Activated effector memory CD4-positive, alpha-beta T cell treated with anti-CD3 and anti-CD28 coated beads, Interleukin-2, amount 50 U/mL, for 16 hours (primary cell): ENCODE measurements around the gene STK39.

ENCODE experiments used
- DNase-seq: peaks from one replicate; pipeline ENCODE4 v3.0.0-alpha.2; 2020

STK39 gene

DNA sequence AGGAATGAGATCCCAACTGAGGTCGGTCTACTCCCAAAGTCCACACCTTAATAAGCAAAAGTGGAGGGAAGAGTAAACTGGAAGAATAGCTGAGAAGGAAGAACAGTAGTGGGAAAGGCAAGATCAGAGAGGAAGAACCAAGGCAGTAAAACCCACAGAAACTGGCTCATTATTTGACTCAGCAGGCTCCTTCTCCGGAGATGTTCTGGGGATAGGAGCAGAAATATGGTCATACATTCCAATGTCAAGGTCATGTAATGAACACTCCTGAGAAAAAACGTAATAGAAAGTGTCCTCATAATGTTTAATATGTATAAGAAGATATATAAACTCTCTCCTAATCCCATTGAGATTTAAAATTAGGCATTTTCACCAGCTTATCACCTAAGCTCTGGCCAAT is 39.5 kb downstream of the STK39 start:
- no peak for DNase-seq

DNA sequence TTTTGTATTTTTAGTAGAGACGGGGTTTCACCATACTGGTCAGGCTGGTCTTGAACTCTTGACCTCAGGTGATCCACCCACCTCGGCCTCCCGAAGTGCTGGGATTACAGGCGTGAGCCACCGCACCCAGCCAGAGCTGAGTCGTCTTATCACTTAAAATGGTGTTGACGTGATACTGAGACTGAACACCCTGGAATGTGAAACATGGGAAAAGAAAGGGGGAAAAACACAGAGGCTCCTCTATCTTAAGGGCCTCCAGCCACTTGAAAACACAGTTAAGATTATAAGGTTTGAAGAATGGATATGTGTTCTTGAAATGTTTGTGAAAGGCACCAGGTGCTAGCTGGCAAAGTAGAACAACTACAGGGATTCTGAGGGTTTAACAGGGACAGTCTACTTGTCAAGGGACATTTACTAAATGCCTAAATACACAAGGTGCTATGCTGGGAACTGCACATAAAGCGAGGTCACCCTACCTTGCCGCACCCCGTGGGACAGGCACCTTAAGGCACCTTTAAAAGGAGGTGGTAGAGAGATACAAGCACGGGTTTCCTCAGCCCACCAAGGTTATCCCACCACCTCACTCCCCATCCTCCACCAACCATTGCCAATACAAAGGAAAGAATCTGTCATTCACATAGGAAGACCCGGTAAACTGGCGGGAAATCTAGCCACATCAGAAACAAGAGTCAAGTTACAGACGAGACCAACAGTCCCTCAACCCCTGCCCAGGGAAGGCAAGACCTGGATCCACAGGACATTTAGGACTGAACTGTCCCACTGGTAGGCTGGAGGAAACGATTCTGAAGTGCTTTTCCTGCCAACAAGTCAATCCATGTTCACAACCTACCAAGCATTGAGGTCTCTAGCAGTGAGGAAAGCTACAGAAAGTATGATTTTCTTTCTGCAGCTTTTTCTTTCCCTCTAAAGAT is 43.4 kb downstream of the STK39 start:
- DNase-seq = no peak

DNA sequence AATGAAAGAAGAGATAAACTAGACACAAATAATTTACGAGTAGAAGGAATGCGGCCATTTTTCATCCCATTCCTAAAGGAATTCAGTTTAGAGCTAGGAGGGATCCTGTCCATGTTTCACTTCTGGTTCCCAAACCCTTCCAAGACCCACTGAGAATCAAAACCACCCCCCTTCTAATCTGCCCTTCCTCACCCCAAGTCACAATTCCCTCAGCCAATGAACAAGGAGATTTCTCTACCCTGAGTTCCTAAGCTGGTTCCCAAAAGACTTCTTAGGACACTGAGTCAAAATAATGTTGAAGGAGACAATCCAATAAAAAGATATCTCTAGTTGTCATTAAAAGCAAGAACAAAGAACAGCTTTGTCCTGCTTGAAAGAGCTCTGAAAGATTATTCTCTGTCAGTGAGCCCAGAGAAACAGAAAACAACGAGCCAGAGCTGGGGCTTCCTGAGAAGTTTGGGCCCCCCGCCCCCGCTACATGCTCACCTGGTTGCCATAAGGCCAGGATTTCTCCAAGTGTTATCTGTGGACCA is 45.7 kb downstream of the STK39 start:
- no peak for DNase-seq

DNA sequence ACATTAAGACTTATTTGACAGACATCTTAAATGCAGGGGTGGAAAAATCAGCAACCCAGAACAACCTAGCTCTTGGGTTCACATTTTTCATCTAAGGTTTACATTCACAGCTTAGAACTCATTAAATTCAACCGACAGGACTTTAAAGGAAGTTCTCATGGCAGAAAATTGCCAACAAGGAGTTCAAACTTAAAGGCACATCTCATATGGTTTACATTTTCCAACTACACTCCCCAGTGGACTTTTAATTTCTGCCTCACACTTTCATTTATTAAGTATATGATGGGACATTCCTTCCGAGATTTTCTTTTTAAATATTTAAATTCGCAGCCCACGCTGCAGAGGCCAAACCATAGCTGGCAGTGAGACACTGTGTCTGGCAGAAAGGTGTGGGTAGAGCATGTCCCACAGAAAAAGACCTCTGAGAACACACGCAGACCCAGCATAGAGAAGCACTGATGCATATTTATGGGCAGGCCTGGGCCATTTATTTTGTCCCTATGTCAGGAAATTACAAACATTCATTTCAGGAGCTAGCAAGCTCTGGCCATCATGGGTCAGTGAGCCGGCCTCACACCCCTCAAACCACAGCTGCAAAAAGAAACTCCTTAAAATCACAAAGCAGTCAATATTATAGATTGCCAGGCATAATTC is 46.3 kb downstream of the STK39 start:
- no peak for DNase-seq

DNA sequence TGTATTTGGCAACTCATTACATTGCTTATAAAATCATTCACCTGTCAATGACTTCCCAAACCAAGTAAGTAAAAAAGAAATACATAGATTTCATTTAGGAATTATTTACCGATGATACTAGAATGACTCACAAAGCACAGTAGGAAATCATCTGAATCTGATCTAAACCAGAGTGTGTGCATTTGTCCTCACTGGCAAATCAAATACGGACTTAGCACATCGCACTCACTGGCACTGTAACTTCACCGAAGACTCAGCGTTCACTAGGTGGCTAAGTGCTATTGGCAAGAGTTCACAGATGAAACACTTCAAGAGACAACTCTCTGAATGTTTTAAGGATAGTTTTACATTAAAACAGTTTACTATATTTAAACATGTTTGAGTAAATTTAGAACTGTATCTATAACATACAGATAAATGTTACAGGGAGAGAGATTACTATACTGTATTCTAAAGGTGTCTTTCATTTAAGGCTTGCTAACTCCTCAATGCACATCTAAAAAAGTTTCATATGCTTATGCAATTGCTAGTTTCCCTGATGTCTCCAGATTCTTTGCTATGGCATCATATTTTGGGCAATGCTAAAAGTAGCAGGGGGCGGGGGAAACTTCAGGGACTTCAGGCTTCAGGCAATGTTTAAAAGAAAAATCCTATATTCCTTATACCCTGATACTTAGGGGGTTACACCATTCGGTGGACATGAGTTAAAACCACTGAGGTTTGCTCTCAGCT is 48.8 kb downstream of the STK39 start:
- DNase-seq = no peak

DNA sequence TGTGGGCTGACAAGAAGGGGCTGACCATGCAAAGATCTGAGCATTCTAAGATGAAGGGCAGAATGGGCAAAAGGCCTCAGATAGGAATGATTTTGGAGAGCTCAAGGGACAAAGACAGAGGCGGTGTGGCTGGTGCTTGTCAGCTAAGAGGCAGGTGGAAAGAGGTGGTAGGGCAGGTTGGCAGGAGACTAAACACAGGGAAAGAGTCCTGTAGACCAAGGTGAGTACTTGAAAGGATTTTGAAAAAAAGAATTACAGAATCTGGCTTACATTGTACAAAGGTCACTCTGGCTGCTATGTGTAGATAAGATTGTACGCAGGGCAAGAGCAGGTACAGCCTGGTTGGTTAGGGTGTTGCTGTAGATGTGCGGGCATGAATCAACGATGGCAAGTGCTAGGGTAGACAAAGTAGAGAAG is 50.6 kb downstream of the STK39 start:
- DNase-seq = no peak

DNA sequence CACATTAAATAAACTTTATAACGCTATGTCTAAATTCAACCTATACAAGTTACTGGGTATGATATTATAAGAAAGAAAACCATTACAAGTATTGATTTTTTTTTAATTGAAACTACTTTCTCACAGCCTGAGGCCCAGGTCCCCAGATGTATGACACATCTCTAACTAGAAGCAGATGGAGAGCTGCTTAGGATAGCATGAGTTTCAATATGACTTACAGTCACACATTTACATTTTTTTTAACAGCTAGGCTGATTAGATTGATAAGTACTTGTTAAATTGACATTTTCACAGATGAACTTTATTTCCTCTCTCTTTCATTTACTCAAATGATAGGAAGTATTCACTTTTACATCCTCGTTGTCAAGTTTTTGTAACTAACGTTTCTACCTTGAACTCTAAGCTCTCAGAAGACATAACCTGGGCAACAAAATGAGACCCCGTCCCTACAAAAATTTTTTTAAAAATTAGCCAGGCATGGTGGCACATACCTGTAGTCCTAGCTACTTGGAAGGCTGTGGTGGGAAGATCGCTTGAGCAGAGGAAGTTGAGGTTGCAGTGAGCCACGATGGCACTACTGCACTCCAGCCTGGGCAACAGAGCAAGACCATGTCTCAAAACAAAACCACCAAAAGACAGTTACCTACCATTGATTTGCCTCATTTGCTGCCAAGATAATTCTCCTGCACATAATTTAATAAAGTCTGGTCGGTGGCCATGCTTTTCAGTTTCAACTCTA is 52.4 kb downstream of the STK39 start:
- peak; percentile 71 for DNase-seq

DNA sequence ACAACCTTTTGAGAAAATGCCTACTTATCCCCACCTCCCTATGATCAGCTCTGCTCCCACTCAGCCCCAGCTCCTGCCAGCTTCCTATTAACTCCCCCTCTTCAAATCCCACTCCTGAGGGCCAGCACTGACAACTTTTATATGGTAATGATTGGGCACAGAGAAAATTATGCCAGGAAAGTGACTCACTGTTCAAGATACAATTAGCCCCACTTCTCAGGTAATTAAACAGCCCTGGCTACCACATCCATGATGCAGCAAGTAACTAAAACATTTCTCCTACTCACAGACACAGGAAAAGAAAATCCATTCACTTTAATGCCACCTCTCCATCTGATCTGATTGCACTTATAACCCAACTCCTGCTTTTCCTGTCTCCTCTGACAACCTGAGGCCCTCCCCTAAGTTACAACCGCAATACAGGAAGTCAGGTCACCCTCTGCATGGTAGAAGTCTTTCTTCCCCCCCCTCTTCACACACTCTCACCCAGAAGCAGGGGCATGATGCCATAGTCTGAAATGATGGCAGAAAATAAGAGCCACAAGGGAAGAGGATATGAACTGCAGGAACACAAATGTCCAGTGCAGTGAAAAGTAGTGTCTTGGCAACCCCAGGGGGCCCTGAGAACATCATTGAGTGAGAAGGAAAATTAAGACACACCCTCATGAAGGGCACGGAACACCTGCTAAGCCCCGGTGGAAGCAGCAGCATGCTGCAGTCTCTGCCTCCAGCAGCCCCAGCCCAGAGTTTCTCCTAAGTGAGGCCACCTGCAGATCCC is 54.4 kb downstream of the STK39 start:
- peak; percentile 67 for DNase-seq

DNA sequence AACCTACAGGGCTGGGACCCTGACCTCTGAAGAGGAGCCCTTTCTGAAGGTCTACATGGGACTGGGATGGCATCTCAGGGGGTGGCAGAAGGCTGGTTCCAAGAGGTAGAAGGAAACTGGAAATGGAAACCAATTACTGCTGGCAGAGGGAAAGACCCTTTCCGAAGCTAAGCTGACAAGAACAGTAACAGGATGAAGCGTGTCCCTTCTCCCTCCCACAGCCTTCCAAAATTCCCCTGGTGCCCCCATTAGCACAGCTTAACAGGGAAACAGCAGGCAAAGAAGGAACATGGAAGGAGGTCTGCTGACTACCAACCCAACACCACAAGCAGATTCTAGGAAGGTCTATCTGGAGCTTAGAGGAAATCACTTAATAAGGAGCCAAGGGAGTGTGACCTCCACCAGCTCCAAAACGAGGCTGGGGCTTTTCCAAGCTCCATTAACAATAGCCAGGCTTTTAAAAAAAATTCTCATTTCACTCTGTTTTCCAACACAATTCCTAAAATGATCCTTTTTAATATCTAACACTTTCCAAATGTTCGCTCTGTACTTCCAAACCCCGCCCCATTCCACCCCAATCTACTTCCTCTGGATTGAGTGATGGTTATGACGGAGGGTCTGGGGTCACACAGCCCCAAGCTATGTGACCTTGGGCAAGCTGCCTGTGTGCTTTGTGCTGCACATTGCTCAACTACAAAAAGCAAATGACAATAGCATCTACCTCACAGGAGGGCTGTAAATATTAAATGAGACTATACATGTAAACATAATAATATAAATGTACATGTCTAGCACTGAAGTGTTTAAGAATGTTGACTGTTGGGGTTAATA is 55.2 kb downstream of the STK39 start:
- DNase-seq = no peak

DNA sequence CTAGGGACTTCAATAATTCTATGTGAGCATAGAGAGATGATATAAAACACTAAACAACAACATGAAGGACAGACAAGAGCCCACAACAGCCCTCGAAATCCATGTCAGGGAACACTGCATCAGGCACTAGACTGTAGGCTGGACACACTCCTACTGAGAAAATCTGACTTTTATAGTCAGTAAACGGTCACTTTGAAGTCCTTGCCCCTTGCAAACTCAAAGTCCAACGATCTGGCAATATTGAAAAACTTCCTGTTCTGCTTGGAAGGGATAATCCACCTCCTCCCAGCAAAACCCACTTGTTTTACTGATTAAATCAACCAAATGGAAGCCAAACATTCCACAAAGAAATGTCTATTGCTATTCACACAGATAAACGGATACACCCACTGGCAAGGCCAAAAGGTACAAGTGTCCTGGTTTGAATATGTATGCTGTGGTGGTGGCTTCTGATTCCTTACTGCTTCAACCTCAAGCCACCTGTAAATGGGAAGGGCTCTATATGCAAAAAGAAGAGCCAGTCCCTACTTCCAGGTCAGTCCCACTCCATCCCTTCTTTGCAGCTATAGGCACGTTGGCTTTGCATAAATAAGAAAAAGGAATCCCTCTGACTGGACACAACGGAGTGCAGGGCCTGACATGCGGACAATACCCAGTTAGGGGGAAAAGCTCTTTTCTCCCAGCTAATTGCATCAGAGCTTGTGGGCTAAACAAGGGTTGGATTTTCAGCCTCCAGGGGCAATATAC is 56.6 kb downstream of the STK39 start:
- DNase-seq = no peak

DNA sequence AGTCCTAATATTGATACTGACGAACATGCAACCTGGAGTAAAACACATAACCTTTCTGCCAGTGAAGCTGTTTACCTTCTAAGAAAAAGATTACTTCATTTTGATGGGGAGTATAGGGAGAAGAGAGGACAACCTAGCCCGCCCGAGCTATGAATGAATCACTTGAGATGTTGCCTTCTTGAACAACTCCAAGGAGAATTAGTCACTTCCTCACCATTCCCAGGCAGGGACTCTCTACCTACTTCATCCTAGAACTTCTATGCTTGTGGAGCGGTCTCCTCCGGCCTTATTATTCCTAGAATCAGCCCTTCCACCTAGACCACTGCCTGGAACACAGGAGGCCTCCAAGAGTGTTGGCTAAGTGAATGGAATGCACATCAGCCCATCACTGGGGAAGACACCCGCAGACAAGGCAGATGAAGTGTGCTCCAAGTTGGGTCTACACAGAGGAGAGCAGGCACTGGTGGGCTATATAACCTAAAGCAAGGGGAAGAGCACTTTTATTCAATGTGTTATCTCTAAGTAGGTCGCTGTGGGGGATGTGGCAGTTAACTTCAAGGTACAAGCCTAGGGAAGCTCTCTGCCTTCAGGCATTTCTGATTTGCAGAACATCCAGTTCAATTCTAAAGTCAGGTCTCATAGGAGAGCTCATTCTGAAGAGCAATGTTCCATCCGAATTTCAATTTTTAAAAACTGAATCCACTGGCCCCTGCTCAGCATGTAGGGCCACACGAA is 57.4 kb downstream of the STK39 start:
- no peak for DNase-seq

DNA sequence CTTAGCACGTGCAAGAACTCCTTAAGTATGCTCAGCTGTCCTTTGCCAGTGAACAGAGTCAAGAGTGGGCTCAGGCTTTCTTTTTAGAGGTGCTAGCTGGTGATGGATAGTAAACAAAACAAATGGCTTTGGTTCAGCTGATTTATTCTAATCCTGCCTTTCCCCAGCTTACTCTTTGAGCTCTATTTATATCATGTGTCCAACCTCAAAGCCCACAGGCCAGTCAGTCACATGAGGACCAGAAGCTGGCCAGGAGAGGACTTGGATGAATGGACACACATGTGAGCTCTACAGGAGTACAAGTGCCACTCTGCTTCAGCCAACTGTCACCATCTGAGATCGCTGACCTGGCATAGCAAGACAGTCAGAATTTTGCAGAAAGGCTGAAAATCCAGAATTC is 59.4 kb downstream of the STK39 start:
- no peak for DNase-seq

DNA sequence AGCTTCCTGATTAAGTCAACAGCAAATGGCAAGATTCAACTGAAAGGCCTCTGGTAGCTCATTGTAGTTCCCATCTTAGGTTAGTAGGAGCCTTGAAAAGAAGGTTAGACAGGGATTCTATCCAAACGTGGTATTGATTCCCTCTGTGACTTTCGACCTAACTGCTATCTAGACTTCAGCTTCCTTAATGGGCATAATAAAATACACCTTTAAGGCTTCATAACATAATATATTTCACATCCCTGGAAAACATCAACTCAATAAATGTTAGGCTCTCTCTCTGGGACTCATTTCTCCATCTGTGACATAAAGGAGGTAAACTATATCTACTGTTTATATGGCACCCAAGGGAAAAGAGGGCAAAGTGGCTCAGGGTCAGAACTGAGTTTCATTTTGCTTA is 60.9 kb downstream of the STK39 start:
- DNase-seq = no peak

DNA sequence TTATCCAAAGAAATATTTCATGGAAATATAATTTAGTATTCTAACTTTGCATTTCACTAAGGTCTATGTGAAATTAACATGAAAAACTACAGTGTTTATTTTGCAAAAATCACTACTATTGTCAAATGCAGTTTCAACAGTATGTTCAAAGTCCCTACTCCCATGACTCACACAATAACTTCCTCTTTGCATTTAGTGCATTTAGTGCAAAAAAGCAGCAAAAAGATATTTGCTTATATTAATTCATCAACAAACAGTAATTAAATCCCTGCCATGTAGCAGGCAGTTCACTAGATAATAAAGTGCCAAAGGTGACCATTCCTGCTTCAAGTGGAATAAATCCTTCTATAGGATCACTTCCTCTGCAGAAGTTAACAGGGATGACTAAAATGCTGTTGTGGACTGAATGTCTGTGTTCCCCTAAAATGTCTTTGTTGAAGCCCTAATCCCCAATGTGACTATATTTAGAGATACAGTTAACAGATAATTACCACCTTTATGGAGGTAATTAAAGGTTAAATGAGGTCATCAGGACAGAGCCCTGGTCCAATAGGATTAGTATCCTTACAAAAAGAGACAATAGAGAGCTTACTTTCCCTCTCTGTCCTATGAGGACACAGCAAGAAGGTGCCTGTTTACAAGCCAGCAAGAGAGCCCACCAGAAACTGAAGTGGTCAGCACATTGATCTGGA is 61.7 kb downstream of the STK39 start:
- no peak for DNase-seq

DNA sequence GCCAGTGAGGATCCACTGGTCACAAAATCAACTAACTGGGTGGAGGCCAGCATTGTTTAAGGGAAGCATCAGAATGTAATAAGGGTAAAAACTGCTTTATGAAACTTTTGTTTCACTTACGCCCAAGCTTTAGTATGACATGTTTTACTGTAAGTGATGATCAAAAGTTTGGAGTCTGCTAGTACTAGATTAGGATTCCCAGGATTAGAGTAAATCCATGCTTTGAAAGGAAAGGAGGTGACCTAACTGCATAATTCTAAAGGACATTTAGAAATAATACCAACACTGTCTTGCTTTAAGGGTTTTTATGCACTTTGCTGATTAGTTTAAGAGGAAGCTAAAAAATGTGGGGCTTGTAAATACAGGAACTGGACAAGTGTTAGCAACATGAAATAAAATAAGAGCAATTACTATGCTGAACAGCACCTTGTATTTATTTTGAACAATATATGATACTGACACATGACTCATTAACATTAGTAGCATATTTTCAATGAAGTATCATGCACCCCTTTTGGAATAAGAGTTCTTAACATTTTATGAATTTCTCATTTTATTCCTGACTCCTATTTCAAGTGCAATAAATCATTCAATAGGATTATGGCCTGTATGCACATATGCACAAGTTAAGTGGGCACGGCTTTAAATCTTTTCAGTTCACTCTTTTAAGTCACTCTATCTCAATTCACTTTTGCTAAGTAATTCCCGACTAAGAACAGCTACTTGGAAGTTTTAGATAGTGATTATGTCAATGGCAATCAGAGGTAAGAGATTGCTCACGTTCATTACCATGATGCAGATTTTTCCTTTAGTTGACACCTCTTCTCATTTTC is 62.5 kb downstream of the STK39 start:
- no peak for DNase-seq

DNA sequence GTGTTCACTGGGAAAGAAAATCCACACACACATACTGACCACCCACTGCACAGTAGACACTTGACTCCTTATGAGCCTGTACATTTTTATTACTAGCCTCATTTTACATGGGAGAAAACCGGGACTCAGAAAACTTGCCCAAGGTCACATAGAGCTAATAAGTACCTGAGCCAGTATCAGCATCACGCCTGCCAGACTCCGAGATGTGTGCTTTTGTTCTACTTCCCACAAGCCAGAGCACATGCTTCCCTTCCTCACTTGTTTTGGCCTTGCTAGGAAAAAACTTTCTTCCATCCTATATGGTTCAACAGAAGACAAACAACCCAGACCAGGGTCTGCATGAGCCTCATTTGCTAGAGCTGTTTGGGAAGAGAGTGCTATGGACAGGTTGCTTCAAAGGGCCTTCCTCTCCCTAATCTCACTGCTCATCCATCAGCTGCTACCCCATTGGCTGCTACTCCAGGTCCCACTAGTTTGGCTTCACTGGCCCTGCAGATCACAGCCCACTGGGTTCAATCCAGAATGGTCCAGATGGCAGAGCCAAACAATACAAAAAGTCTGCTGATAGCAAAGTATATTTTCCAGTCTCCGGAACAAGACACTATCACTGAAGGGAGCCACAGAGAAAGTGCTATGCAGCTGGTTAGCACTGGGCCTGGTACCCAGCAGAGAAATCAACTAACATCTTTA is 63.9 kb downstream of the STK39 start:
- DNase-seq = no peak

DNA sequence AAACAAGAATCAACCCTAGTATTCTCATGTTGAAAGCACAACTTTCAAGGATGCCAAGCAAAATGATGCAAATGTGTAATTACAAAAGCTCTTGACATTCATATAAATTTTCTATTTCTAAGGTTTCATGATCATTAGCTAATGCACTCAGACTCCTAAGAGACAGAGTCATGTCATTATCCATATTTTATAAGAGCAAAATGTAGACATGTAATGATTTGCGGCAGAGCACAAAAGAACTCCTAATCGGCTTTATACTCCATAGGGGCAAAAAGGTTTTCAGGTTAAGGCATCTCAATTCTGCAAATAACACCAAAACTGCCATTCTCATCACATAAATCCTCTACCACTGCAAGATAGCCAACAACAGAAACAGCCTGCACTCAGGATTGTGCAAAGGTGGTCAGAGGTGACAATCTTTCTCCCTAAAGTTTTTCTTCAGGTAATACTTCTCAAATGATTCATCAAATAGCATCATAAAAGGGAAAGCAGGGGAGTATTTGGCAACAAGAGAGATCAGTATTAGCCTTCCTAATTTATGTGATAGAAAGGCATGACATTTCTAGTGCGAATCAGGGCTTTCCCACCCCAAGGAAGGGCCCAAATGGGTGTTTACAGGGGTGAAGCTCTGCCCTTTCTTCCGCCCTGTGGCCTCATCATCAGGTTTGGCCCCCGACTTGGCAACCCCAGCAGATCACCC is 64.7 kb downstream of the STK39 start:
- DNase-seq = no peak
